H9 (cell line): ENCODE results near the gene MIPOL1. TPM values are rescaled to one million over a fixed set of nuclear protein-coding genes. Genes with fewer than 3 reads are reported as not detected.
"Not testable (repeated sequence)": the region's sequence is repeated elsewhere in the genome, so short reads cannot be mapped to it uniquely, and the experiment has no call there.

Experiments
- DNase-seq: peaks from one replicate; pipeline ENCODE4 v3.0.0-alpha.2; 2017
- H2AFZ ChIP-seq: one replicate; pipeline ENCODE4 v1.6.1; 2013; ENCODE audit warnings: mild to moderate bottlenecking, low read length, control low read depth, moderate library complexity
- H2AK5ac ChIP-seq: 2 replicates; pipeline ENCODE4 v1.6.1; 2013; ENCODE audit warnings: low read length, control low read depth, mixed read lengths; ENCODE audit not compliant: insufficient read length
- H2BK120ac ChIP-seq: one replicate; pipeline ENCODE4 v1.6.1; 2013; ENCODE audit warnings: low read depth, mild to moderate bottlenecking, low read length, control low read depth, inconsistent platforms; ENCODE audit not compliant: poor library complexity, severe bottlenecking
- H2BK12ac ChIP-seq: 2 replicates; pipeline ENCODE4 v1.6.1; 2013; ENCODE audit warnings: low read length, control low read depth, mixed read lengths, low read depth; ENCODE audit not compliant: insufficient read length
- H2BK15ac ChIP-seq: 2 replicates; pipeline ENCODE4 v1.6.1; 2013; ENCODE audit warnings: low read depth, low read length, control low read depth
- H2BK20ac ChIP-seq: one replicate; pipeline ENCODE4 v1.6.1; 2013; ENCODE audit warnings: low read depth, mild to moderate bottlenecking, low read length, control low read depth, inconsistent platforms; ENCODE audit not compliant: poor library complexity, severe bottlenecking
- H2BK5ac ChIP-seq: 2 replicates; pipeline ENCODE4 v1.6.1; 2013; ENCODE audit warnings: low read length, control low read depth, mixed read lengths; ENCODE audit not compliant: insufficient read length
- H3K14ac ChIP-seq: 2 replicates; pipeline ENCODE4 v1.6.1; 2013; ENCODE audit warnings: low read length, control low read depth; ENCODE audit not compliant: insufficient read depth
- H3K18ac ChIP-seq: 2 replicates; pipeline ENCODE4 v1.6.1; 2013; ENCODE audit warnings: low read depth, mild to moderate bottlenecking, mixed read lengths, low read length, control low read depth; ENCODE audit not compliant: insufficient read length
- H3K23ac ChIP-seq: 2 replicates; pipeline ENCODE4 v1.6.1; 2013; ENCODE audit warnings: low read length, control low read depth, mixed read lengths, low read depth; ENCODE audit not compliant: insufficient read length
- H3K23me2 ChIP-seq: 2 replicates; pipeline ENCODE4 v1.6.1; 2013; ENCODE audit warnings: low read depth, mild to moderate bottlenecking, mixed read lengths, low read length, control low read depth; ENCODE audit not compliant: insufficient read length, poor library complexity, severe bottlenecking
- H3K27ac ChIP-seq: 2 replicates; pipeline ENCODE4 v1.5.1; 2013; ENCODE audit warnings: low read length, control low read depth, mixed read lengths, low read depth; ENCODE audit not compliant: insufficient read length
- H3K27me3 ChIP-seq: 2 replicates; pipeline ENCODE4 v1.6.1; 2013; ENCODE audit warnings: low read length, control low read depth, inconsistent platforms; ENCODE audit not compliant: insufficient read depth
- H3K4ac ChIP-seq: 2 replicates; pipeline ENCODE4 v1.6.1; 2013; ENCODE audit warnings: low read depth, mild to moderate bottlenecking, control low read depth, inconsistent platforms, low read length, moderate library complexity
- H3K4me1 ChIP-seq: 2 replicates; pipeline ENCODE4 v1.6.1; 2013; ENCODE audit warnings: low read length, control low read depth, inconsistent platforms; ENCODE audit not compliant: insufficient read depth
- H3K4me2 ChIP-seq: 2 replicates; pipeline ENCODE4 v1.6.1; 2013; ENCODE audit warnings: low read length, control low read depth, mixed read lengths; ENCODE audit not compliant: insufficient read length, insufficient read depth
- H3K56ac ChIP-seq: 2 replicates; pipeline ENCODE4 v1.6.1; 2013; ENCODE audit warnings: low read depth, mild to moderate bottlenecking, mixed read lengths, low read length, control low read depth; ENCODE audit not compliant: insufficient read length
- H3K79me1 ChIP-seq: 2 replicates; pipeline ENCODE4 v1.6.1; 2013; ENCODE audit warnings: low read depth, mild to moderate bottlenecking, moderate library complexity, low read length, control low read depth, inconsistent platforms; ENCODE audit not compliant: insufficient read depth, poor library complexity, severe bottlenecking
- H3K79me2 ChIP-seq: 2 replicates; pipeline ENCODE4 v1.6.1; 2013; ENCODE audit warnings: low read length, control low read depth, inconsistent platforms; ENCODE audit not compliant: insufficient read depth
- H3K9ac ChIP-seq: 2 replicates; pipeline ENCODE4 v1.6.1; 2013; ENCODE audit warnings: low read length, control low read depth, mixed read lengths; ENCODE audit not compliant: insufficient read length; ENCODE audit errors: extremely low read depth
- H3K9me3 ChIP-seq: one replicate; pipeline ENCODE4 v1.6.1; 2013; ENCODE audit warnings: low read depth, low read length, inconsistent platforms; ENCODE audit not compliant: control insufficient read depth
- H3T11ph ChIP-seq: one replicate; pipeline ENCODE4 v1.6.1; 2013; ENCODE audit warnings: mild to moderate bottlenecking, low read length, control low read depth, inconsistent platforms
- H4K20me1 ChIP-seq: one replicate; pipeline ENCODE4 v1.6.1; 2013; ENCODE audit not compliant: control insufficient read depth, insufficient read length, insufficient read depth
- H4K5ac ChIP-seq: 2 replicates; pipeline ENCODE4 v1.6.1; 2013; ENCODE audit warnings: low read depth, mild to moderate bottlenecking, mixed read lengths, low read length, control low read depth; ENCODE audit not compliant: insufficient read length
- H4K8ac ChIP-seq: replicated peaks from 2 replicates; pipeline ENCODE4 v1.6.1; 2013; ENCODE audit warnings: low read length, control low read depth, mixed read lengths, low read depth; ENCODE audit not compliant: insufficient read length
- H4K91ac ChIP-seq: 2 replicates; pipeline ENCODE4 v1.6.1; 2013; ENCODE audit warnings: low read depth, mild to moderate bottlenecking, moderate library complexity, mixed read lengths, low read length, control low read depth; ENCODE audit not compliant: insufficient read length
- H3K27ac Mint-ChIP-seq, 3 experiments: 2 replicates in 2 of 3; 3 replicates in 1 of 3; pipeline ENCODE4 v1.8.0; 2020 to 2021; ENCODE audit warnings: mixed read lengths in 3 of 3, mild to moderate bottlenecking in 1 of 3, moderate library complexity in 1 of 3
- H3K27me3 Mint-ChIP-seq: 2 replicates; pipeline ENCODE4 v1.8.0; 2021; ENCODE audit warnings: low read depth, mild to moderate bottlenecking, moderate library complexity, mixed read lengths
- H3K36me3 Mint-ChIP-seq, 3 experiments: 2 replicates in 2 of 3; 3 replicates in 1 of 3; pipeline ENCODE4 v1.8.0; 2020 to 2021; ENCODE audit warnings: low read depth in 3 of 3, mixed read lengths in 3 of 3; ENCODE audit not compliant: insufficient read depth in 1 of 3
- H3K4me1 Mint-ChIP-seq, 2 experiments: 2 replicates each; pipeline ENCODE4 v1.8.0; 2020; ENCODE audit warnings: mixed read lengths in 2 of 2
- H3K4me3 Mint-ChIP-seq, 2 experiments: 2 replicates in 1 of 2; 3 replicates in 1 of 2; pipeline ENCODE4 v1.8.0; 2020 to 2021; ENCODE audit warnings: mild to moderate bottlenecking in 2 of 2, mixed read lengths in 2 of 2, moderate library complexity in 1 of 2
- H3K9me3 Mint-ChIP-seq, 2 experiments: 2 replicates in 1 of 2; 3 replicates in 1 of 2; pipeline ENCODE4 v1.8.0; 2020; ENCODE audit warnings: mild to moderate bottlenecking in 2 of 2, mixed read lengths in 2 of 2, moderate library complexity in 1 of 2
- CTCF ChIP-seq: fragments of 200-600 bp; sonication (generic); conservative IDR thresholded peaks from 3 replicates; pipeline ENCODE4 v1.8.0; 2021; ENCODE audit warnings: antibody characterized with exemption, mild to moderate bottlenecking
- WGBS: extraction: QIAGEN DNeasy Blood & Tissue Kit; methylation state at CpG from one replicate; pipeline ENCODE4 v1.1.7; 2013; ENCODE audit warnings: missing lambda C conversion rate, low lambda C conversion rate, mixed read lengths; ENCODE audit not compliant: insufficient read length; ENCODE audit errors: extremely low coverage; 5-methylcytosine and 5-hydroxymethylcytosine counted together
- total RNA-seq: library from RNA; stranded (reverse); gene quantifications from 2 replicates; pipeline ENCODE4 v1.2.1, GENCODE V29; 2021

The MIPOL1 gene
- total RNA-seq, 1 experiment from 2014 or later: 15.6 TPM

DNA sequence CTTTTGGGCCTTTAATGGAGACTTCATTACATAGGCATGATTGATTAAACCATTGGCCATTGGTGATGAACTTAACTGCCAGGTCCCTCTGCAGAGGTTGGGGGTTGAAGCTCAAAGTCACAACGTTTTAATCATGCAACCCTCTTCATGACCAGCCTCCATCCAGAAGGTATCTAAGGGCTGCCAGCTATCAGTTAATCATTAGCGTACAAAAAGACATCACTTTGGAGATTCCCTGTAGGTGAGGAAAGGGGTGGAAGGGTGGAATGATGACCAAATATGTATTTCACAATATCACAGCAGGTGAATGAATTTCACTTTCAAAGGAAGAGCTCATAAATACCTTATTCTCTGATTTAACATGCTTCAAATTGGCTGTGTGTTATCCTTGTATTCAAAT lies 92.0 kb downstream of the MIPOL1 start:
- H2BK20ac ChIP-seq: no peak overlapping the region
- no peak overlapping the region for H4K8ac ChIP-seq
- no peak overlapping the region for H3T11ph ChIP-seq
- TF ChIP-seq CTCF: no peak
- H3K23me2 ChIP-seq: no peaks in the 10 kb centered on the region
- no peak overlapping the region for H2AK5ac ChIP-seq
- H3K4me2 ChIP-seq: no peak overlapping the region
- no peak overlapping the region for H3K18ac ChIP-seq
- H3K14ac ChIP-seq: no peak overlapping the region
- H3K9me3 Mint-ChIP-seq: peaks cover 35 to 36% of the 10 kb centered on the region in 2 experiments
- H3K27ac Mint-ChIP-seq: no peak overlapping the region
- H3K23ac ChIP-seq: no peak overlapping the region
- H3K4me1 Mint-ChIP-seq: no peaks in the 10 kb centered on the region
- no peak overlapping the region for H2BK5ac ChIP-seq
- H3K9ac ChIP-seq: no peak overlapping the region
- no peaks in the 10 kb centered on the region for H4K20me1 ChIP-seq
- no peak overlapping the region for H2BK15ac ChIP-seq
- H2BK12ac ChIP-seq: no peak overlapping the region
- no peak overlapping the region for H4K91ac ChIP-seq
- H3K36me3 Mint-ChIP-seq: peaks cover 50 to 58% (median 56%) of the 10 kb centered on the region in 3 experiments
- H3K27me3 ChIP-seq: no peaks in the 10 kb centered on the region
- H3K9me3 ChIP-seq: peaks cover 13% of the 10 kb centered on the region
- WGBS: no CpG with 5 or more reads among the region's 2 CpGs
- no peak overlapping the region for H3K4me3 Mint-ChIP-seq
- H3K27me3 Mint-ChIP-seq: peaks cover 3% of the 10 kb centered on the region
- no peak overlapping the region for H3K56ac ChIP-seq
- no peaks in the 10 kb centered on the region for H3K79me1 ChIP-seq
- H3K27ac ChIP-seq: no peak overlapping the region
- no peak overlapping the region for H2BK120ac ChIP-seq
- DNase-seq: no peak
- H3K79me2 ChIP-seq: no peaks in the 10 kb centered on the region
- no peaks in the 10 kb centered on the region for H3K4me1 ChIP-seq
- H2AFZ ChIP-seq: no peak overlapping the region
- no peak overlapping the region for H4K5ac ChIP-seq
- H3K4ac ChIP-seq: no peak overlapping the region

DNA sequence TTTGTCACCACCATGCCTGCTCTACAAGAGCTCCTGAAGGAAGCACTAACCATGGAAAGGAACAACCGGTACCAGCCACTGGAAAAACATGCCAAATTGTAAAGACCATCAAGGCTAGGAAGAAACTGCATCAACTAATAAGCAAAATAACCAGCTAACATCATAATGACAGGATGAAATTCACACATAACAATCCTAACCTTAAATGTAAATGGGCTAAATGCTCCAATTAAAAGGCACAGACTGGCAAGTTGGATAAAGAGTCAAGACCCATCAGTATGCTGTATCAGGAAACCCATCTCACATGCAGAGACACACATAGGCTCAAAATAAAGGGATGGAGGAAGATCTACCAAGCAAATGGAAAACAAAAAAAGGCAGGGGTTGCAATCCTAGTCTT lies 97.5 kb downstream of the MIPOL1 start:
- not testable (repeated sequence) for H3K56ac ChIP-seq, H3K4me3 Mint-ChIP-seq, H3K23ac ChIP-seq, H4K5ac ChIP-seq, H3K27me3 Mint-ChIP-seq, H3K23me2 ChIP-seq, H4K20me1 ChIP-seq, H3T11ph ChIP-seq, DNase-seq, H3K9ac ChIP-seq, H3K27ac Mint-ChIP-seq, H2BK15ac ChIP-seq, H2BK12ac ChIP-seq, H3K4me1 ChIP-seq, H2AFZ ChIP-seq, H4K8ac ChIP-seq, H3K4me1 Mint-ChIP-seq, H2BK5ac ChIP-seq, H3K79me1 ChIP-seq, H2BK120ac ChIP-seq, H2BK20ac ChIP-seq, H3K4me2 ChIP-seq, H3K27me3 ChIP-seq, H3K14ac ChIP-seq, H3K79me2 ChIP-seq, H4K91ac ChIP-seq, H3K27ac ChIP-seq, H2AK5ac ChIP-seq, H3K4ac ChIP-seq, H3K18ac ChIP-seq
- Mint-ChIP-seq H3K36me3 (peaks cover 52 to 66% (median 57%) of the 10 kb centered on the region in 3 experiments), H3K9me3 (peaks cover 54 to 58% of the 10 kb centered on the region in 2 experiments)
- no CpG with 5 or more reads among the region's 1 CpG for WGBS
- H3K9me3 ChIP-seq: peaks cover 13% of the 10 kb centered on the region
